WTC11 (cell line): ENCODE data around the gene PCSK2.

Experiments
- MYBL2 ChIP-seq: sonication (generic); formaldehyde crosslinking; IDR thresholded peaks from 2 replicates; pipeline ENCODE4 v1.8.1; 2023; ENCODE audit warnings: mild to moderate bottlenecking, moderate library complexity, missing genetic modification reagents
- NR1H2 ChIP-seq: sonication (generic); formaldehyde crosslinking; IDR thresholded peaks from 2 replicates; pipeline ENCODE4 v1.9.0; 2021; ENCODE audit warnings: mild to moderate bottlenecking, moderate library complexity, missing genetic modification reagents
- RORB ChIP-seq: fragments of 250-450 bp; sonication (Bioruptor Pico); IDR thresholded peaks from 2 replicates; pipeline ENCODE4 v1.9.0; 2021; ENCODE audit warnings: mild to moderate bottlenecking
- TEAD4 ChIP-seq: sonication (generic); formaldehyde crosslinking; IDR thresholded peaks from 2 replicates; pipeline ENCODE4 v1.8.0; 2022; ENCODE audit warnings: mild to moderate bottlenecking, missing genetic modification reagents
- TF ChIP-seq, protein P1 (sequence below): fragments of 200-600 bp; IDR thresholded peaks from 2 replicates; pipeline ENCODE4 v1.8.0; 2022; ENCODE audit warnings: antibody characterized with exemption
- TF ChIP-seq, protein P2 (sequence below): sonication (generic); formaldehyde crosslinking; IDR thresholded peaks from 2 replicates; pipeline ENCODE4 v1.8.0; 2022; ENCODE audit warnings: mild to moderate bottlenecking, missing genetic modification reagents
- TF ChIP-seq, protein P3 (sequence below): sonication (generic); formaldehyde crosslinking; IDR thresholded peaks from 2 replicates; pipeline ENCODE4 v1.8.1; 2023; ENCODE audit warnings: mild to moderate bottlenecking, missing genetic modification reagents, borderline replicate concordance
- TF ChIP-seq, protein P4 (sequence below): fragments of 250-450 bp; sonication (Bioruptor Pico); IDR thresholded peaks from 2 replicates; pipeline ENCODE4 v1.9.0; 2021; ENCODE audit warnings: mild to moderate bottlenecking, borderline replicate concordance
- TF ChIP-seq, protein P5 (sequence below): sonication (generic); formaldehyde crosslinking; IDR thresholded peaks from 2 replicates; pipeline ENCODE4 v1.8.0; 2022; ENCODE audit warnings: mild to moderate bottlenecking, missing genetic modification reagents

DNA sequence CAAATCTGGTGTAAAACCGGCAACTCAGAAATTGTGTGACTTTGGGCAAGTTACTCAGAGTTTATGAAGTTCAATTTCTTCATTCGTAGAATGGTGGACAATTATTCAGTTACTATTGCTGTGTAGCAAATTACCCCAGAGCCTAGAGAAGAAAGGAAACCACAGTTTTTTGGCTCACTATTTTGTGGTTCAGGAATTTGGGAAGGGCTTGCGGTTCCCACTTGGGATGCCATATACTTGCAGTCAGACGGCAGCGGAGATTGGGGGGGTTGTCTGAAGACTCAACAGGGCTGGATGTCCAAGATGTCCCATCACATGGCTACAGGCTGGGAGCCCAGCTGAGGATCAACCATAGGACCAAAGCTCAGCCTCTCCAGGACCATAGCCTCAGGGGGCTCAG, 108.1 kb downstream of the PCSK2 start:
- TF ChIP-seq, protein P1, sequence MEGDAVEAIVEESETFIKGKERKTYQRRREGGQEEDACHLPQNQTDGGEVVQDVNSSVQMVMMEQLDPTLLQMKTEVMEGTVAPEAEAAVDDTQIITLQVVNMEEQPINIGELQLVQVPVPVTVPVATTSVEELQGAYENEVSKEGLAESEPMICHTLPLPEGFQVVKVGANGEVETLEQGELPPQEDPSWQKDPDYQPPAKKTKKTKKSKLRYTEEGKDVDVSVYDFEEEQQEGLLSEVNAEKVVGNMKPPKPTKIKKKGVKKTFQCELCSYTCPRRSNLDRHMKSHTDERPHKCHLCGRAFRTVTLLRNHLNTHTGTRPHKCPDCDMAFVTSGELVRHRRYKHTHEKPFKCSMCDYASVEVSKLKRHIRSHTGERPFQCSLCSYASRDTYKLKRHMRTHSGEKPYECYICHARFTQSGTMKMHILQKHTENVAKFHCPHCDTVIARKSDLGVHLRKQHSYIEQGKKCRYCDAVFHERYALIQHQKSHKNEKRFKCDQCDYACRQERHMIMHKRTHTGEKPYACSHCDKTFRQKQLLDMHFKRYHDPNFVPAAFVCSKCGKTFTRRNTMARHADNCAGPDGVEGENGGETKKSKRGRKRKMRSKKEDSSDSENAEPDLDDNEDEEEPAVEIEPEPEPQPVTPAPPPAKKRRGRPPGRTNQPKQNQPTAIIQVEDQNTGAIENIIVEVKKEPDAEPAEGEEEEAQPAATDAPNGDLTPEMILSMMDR, result no peak
- TF ChIP-seq, protein P2, sequence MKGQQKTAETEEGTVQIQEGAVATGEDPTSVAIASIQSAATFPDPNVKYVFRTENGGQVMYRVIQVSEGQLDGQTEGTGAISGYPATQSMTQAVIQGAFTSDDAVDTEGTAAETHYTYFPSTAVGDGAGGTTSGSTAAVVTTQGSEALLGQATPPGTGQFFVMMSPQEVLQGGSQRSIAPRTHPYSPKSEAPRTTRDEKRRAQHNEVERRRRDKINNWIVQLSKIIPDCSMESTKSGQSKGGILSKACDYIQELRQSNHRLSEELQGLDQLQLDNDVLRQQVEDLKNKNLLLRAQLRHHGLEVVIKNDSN (CRISPR knock-in tag), result no peak
- TF ChIP-seq, protein P3, sequence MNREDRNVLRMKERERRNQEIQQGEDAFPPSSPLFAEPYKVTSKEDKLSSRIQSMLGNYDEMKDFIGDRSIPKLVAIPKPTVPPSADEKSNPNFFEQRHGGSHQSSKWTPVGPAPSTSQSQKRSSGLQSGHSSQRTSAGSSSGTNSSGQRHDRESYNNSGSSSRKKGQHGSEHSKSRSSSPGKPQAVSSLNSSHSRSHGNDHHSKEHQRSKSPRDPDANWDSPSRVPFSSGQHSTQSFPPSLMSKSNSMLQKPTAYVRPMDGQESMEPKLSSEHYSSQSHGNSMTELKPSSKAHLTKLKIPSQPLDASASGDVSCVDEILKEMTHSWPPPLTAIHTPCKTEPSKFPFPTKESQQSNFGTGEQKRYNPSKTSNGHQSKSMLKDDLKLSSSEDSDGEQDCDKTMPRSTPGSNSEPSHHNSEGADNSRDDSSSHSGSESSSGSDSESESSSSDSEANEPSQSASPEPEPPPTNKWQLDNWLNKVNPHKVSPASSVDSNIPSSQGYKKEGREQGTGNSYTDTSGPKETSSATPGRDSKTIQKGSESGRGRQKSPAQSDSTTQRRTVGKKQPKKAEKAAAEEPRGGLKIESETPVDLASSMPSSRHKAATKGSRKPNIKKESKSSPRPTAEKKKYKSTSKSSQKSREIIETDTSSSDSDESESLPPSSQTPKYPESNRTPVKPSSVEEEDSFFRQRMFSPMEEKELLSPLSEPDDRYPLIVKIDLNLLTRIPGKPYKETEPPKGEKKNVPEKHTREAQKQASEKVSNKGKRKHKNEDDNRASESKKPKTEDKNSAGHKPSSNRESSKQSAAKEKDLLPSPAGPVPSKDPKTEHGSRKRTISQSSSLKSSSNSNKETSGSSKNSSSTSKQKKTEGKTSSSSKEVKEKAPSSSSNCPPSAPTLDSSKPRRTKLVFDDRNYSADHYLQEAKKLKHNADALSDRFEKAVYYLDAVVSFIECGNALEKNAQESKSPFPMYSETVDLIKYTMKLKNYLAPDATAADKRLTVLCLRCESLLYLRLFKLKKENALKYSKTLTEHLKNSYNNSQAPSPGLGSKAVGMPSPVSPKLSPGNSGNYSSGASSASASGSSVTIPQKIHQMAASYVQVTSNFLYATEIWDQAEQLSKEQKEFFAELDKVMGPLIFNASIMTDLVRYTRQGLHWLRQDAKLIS (CRISPR knock-in tag), result no peak
- TF ChIP-seq MYBL2, result no peak
- no peak for TF ChIP-seq RORB (CRISPR knock-in tag)
- TF ChIP-seq NR1H2, result no peak
- TF ChIP-seq, protein P4, sequence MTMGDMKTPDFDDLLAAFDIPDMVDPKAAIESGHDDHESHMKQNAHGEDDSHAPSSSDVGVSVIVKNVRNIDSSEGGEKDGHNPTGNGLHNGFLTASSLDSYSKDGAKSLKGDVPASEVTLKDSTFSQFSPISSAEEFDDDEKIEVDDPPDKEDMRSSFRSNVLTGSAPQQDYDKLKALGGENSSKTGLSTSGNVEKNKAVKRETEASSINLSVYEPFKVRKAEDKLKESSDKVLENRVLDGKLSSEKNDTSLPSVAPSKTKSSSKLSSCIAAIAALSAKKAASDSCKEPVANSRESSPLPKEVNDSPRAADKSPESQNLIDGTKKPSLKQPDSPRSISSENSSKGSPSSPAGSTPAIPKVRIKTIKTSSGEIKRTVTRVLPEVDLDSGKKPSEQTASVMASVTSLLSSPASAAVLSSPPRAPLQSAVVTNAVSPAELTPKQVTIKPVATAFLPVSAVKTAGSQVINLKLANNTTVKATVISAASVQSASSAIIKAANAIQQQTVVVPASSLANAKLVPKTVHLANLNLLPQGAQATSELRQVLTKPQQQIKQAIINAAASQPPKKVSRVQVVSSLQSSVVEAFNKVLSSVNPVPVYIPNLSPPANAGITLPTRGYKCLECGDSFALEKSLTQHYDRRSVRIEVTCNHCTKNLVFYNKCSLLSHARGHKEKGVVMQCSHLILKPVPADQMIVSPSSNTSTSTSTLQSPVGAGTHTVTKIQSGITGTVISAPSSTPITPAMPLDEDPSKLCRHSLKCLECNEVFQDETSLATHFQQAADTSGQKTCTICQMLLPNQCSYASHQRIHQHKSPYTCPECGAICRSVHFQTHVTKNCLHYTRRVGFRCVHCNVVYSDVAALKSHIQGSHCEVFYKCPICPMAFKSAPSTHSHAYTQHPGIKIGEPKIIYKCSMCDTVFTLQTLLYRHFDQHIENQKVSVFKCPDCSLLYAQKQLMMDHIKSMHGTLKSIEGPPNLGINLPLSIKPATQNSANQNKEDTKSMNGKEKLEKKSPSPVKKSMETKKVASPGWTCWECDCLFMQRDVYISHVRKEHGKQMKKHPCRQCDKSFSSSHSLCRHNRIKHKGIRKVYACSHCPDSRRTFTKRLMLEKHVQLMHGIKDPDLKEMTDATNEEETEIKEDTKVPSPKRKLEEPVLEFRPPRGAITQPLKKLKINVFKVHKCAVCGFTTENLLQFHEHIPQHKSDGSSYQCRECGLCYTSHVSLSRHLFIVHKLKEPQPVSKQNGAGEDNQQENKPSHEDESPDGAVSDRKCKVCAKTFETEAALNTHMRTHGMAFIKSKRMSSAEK (CRISPR knock-in tag), result no peak
- TF ChIP-seq, protein P5, sequence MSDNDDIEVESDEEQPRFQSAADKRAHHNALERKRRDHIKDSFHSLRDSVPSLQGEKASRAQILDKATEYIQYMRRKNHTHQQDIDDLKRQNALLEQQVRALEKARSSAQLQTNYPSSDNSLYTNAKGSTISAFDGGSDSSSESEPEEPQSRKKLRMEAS, result no peak
- no peak for TF ChIP-seq TEAD4 (CRISPR knock-in tag)
